MV-4-11 (cell line): Measurements from ENCODE around the gene TIMP3.

Experiments
- DNase-seq: peaks from one replicate; lab custom pipeline; 2025; lab: John Stamatoyannopoulos, UW

TIMP3 gene

DNA sequence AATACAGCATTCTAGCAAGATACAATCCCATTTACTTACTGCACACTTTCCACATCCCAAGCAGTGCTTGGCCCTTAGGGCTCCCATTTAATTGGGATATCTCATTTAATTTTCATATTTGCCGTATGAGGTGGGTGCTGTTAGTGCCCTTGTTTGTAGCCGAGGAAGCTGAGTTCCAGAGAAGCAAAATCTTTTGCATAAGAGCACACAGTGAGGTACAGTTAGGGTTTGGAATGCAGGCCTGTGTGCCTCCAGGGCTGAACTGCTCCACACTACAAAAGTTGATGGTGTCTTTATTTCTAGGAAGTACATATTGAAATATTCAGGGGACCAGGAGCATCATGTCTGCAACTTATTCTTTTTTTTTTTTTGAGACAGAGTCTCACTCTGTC, 15.5 kb upstream of the TIMP3 start:
- DNase-seq: no peak

DNA sequence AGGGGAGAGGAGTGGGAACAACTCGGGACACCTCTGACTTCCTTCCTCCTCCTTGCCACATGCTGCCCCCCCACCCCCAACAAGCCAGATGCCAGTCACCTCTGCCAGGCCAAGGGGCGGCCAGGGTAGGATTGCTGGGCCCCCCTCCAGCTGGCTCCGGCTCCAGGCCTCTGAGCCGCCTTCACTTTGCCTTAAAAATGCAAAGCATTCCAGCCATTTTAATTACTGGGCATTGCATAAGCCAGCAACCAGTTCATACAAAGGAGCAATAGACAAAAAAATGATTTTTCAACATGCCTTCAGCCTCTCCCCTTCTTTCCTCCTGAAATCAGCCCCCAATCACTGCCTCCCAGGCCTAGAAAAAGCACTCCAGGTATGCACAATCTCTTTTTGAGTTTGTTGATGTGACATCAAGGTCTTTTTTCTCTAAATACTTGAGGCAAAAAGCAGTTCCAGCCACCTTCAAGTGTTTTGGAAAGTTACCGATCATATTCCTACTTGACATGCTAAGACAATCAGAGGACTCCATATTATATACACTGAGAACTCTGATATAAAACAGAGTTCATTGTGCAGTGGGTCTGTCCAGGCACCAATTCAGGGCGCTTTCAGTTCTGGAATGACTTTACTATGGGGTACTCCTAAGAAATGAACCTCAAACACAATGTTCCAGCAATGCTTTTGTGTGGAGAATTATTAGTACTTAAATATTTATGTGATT, 12.4 kb upstream of the TIMP3 start:
- DNase-seq: no peak

DNA sequence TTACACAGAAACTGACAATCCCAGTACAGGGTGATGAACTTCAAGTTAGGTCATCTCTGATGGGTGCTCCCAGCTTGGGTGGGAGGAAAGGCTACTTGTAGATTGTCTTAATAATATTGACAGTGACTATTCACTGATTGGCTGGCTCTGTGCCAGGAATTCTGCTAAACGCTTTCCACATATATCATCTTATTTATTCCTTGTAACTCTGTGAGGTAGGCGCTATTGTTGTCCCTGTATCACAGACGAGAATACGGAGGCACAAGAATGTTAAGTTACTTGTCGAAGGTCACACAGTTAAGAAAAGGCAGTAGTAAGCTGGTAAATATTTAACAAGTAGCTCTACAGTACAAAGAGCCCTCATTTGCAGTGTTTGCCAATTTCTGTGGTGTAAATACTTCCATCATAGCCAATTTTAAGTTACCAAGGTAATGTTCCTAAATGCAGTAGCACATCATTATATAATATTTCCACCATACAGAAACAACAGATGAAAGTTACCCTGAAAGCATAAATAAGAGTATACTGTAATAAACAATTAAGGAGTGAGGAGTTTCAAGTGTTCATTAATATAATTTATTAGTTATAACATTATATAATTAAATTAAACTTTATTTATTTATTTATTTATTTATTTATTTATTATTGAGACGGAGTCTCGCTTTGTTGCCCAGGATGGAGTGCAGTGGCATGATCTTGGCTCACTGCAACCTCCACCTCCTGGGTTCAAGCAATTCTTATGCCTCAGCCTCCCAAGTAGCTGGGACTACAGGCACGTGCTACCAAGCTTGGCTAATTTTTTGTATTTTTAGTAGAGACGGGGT, 11.5 kb upstream of the TIMP3 start:
- DNase-seq: no peak

DNA sequence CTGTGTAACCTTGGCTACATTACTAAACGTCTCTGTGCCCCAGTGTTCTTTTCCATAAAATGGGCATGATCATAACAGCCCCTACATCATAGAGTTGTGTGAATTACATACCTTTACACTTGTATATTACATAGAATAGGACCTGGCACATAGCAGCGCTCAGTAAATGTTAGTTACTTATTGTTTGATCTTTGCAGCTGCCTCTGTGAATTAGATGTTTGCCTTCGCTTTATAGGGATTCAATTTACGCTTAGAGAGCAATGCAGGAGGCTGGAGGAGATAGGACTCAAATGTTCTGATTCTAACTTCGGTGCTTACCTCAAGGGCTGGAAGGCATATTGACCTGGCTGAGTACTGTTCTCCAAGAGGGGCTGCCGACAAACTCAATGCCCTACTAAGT, 10.4 kb upstream of the TIMP3 start:
- DNase-seq: no peak

DNA sequence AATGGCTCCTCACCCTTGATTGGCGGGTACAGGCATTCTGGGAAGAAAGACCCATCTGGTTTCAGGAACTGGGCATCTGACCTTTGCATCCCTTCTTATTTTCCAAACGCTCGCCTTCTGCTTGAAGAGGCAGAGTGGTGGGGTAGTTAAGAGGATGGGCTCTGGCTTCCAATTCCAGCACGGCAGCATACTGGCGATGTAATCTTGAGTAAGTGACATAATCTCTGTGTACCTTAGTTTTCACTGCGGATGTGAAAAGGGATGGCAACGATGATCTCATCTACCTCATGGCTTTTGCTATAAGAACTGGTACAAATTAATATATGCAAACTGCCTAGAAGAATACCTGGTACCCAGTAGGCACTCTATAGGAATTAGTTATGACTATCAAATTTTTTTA, 10.0 kb upstream of the TIMP3 start:
- DNase-seq: no peak

DNA sequence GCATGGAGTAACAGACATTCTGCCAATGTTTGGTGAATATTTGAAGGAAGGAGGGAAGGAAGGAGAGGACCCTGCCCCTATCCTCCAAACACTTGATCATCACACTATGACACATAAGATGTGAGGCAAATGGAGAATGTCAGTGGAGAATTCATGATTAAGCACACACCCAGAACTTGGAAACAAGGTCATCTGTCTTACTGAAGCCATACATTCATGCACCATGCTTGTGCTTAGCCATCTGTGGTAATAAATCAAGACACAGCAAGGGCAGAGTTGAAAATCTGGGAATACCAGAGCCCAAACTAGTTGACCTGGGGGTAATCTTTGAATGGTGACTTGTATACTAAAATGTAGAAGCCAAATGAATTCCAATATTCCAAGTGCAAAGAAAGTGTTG, 7.9 kb upstream of the TIMP3 start:
- no peak for DNase-seq

DNA sequence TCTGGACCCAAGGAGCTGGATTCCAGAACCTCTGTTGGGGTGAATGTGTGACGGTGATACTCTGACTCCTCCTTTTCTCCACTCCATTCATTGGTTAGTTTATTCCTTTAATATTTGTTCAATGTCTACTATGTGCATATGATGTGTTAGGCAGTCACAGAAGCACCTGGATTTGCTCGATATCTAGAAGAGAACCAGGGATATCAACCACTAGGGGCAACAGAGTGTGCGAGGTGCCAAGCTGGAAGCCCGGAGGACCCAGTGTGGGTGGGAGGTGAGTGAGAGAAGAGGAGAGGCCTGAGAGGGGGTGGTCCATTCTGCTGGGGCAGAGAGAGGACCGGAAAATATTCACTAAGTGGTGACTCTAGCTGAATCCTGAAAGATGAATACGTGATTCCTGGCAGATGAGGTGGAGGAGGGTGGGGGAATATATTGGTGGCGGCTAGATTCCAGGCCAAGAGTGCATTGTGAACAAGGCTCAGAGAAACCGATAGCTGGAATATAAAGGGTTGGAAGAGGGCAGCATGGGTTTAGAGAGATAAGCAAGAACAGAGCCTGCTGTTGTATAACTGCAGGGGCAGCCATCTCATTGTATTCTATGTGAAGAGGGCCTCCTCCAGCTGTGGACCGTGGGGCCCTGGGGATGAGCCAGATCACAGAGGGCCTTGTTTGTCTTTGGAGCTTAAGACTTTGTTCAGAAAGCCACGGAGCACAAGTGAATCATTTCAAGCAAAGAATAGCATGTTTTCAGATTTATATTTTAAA, 6.9 kb upstream of the TIMP3 start:
- DNase-seq: no peak

DNA sequence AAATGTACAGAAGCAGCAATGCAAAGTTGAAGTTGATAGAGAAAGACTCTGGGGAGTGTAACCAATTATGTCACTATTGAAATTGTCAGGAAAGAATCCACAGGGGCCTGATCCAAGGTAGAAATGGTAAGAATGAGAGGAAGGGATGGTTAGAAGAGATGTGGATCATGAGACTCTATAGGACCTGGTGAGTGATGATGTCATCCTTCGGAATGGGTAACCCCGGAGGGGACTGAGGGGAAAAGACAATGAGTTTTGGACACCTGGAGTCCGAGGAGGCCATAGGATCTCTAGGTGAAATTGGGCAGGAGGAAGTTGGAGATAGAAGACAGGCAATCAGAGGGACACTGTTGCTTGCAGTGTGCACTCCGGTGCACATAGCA, 6.3 kb upstream of the TIMP3 start:
- DNase-seq: no peak

DNA sequence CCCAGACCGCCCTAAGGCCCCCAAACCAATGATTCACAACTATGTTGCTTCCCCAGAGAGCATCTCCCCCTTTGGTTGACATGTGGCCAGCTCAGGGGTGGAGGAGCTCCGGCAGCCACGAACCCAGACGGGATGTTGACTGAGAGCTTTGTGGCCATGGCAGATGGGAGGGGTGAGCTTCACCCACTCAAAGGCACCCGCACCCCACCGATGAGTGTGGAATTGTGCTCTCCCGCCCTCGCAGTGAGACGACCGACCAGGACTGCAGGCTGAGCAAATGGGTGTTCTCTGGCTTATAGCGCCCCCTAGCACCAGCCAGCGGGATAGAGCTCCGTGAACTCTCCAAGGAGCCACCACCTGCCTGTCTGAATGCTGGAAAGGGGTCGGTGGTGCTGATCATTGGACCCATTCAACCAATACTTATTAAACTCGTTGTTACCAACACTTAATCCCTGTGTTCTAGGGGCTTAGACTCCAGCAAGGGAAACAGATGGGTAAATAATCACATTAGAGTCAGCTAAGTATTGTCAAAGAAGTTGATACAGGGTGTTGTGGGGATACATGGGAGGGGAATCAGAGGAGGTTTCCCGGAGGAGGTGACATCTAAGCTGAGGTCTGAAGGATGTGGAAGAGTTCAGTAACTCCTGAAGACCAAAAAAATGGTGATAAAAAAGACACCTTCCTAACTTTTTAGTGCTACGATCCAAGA, 4.5 kb upstream of the TIMP3 start:
- peak; percentile 56 for DNase-seq

DNA sequence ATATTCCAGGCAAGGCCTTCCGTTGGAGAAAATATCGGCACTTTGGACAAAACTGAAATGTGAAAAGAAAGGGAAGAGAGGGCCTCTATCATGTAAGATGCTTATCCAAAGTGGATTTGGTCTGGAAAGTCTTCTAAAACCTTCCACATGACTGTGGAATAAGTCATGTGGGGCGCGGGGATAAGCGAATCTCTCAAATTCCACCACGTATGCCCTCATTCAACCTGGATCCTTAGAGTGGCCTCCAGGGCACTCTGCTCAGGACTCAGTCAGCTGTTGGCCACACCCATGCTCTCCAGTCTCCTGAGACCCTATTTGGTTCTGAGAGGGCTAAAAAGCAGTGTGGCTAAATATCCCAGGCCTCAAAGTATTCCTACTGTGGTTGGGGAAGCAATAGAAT, 2.0 kb upstream of the TIMP3 start:
- no peak for DNase-seq

DNA sequence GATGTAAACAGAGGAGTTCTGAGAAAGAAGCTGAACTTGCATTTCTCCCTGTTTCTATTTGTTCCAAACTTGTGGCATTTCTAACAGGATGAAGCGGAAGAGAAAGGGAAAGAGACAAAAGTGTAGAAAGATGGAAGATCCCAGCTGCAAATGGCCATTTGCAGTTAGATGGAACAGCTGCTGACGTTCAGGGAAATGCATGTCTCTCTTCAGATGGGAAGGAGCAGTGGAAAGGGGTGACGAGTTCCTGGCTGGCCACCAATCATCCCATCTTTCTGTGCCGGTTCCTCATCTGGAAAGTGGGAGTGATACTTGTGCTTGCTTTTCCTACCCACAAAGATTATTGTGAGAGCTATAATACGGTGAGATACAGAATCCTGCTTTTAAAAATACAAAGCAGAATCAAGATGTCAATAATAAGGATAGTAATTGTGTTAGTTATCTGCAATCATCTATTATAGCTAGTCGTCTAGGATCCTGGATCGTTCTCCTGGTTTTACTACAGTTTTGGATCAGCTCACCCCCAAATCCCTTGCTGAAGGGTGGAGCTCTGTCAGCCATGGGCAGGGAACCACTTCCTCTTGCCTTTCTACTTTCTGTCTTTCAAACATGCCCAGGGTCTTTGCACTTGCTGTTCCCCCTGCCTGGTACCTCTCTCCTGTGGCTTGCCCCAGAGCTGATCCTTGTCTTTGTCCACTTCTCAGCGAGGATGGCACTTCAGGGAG, 1.2 kb upstream of the TIMP3 start:
- no peak for DNase-seq

DNA sequence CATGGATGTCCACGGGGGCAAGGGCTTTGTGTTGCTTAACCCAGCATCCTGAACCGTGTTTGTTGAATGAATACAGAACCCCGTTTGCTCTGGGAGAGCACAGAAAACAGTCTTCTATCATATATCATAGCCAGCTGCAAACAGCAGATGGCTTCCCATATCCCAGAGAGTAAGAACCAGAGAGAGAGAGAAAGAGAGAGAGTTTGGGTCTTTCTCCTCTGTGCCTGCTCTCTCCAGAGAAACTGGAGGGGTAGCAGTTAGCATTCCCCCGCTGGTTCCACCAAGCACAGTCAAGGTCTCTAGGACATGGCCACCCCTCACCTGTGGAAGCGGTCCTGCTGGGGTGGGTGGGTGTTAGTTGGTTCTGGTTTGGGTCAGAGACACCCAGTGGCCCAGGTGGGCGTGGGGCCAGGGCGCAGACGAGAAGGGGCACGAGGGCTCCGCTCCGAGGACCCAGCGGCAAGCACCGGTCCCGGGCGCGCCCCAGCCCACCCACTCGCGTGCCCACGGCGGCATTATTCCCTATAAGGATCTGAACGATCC, 440 bp upstream of the TIMP3 start:
- DNase-seq: no peak

DNA sequence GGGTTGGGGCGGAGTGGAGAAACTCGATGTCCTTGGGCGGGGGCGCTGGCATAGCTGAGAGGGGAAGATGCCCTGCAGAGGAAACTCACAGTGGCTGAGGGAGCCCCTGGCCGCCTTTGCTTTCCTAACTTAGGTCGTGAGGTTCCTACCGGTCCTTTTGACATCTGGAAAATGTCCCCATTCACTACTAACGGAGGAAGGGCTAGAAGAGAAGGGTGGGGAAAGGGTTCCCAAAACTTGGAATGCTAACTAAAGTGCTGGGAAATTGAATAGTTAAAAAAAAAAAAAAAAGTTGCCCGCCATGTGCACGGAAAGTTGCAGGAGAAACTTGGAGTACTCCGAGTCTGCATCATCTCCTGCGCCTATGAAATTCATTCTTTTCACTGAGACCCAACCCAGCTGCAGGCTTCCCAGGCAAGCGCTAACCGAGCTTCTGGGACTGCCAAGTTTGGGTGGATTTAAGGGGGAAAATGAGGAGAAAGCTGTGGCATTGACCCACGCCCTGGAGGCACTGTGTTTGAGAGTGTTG, 796 bp downstream of the TIMP3 start:
- no peak for DNase-seq

DNA sequence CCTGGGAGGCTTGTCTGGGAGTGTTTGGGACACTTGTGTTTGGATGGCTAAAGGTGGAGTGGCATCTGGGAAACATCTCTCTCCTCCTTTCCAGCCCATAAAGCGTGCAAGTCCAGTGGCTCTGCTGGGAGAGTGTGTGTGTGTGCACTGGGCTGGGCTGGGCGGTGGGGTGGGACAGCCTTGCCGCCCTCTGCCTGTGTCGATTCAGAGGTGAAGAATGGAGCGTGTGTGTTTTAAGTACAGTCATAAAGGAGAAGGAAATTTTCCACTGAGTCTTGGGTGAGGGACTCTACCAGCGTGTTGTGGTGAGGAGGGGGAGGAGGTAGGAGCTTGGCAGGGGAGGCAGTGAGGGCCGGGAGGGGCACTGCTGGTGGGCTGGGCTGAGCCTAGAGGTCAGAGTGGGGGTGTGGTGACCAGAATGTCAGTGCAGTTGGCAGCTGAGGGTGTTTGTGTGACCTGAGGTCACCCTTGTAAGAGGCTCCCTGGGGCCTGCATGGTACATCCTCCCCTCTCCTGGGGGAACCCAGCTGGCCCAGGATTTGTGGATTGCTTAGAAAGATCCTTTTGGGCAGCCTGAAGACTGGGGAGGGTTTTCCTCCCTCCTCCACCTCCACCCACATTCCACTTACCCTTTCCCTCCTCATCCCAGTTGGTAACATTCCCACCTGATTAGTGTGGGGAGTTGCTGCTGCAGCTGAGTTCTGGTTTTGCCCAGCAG, 1.7 kb downstream of the TIMP3 start:
- no peak for DNase-seq

DNA sequence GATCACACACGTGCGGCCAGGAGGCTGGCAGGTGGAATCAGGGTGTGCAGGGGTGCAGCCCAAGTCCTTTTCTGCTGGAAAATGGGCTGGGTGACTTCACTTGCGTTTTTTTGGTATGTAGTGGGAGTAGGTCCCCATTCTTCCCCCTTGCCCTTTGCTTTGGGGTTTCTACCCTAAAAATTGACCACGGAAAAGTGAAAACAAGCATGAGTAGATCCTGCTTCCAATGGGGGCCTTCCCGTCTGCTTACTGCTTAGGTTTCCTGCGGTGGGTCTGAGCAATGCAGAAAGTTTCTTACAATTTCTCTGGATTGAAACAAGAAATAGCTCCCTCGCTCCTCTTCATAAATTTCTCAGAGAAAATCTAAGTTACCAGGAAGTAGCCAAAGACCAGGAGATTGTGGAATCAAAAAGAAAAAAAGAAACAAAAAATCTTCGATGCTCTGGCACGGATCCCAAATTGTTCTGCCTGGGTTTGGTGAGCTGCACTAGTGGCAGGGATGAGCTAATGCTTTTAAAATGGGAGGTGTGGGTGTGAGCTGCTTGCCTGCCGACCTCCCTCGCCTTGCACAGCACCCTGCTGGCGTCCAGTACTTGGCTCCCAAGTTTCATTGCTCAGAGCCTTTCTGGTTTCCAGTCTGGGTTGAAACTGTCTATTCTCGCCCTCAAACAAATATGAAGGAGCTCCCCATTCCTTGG, 2.4 kb downstream of the TIMP3 start:
- DNase-seq: no peak

DNA sequence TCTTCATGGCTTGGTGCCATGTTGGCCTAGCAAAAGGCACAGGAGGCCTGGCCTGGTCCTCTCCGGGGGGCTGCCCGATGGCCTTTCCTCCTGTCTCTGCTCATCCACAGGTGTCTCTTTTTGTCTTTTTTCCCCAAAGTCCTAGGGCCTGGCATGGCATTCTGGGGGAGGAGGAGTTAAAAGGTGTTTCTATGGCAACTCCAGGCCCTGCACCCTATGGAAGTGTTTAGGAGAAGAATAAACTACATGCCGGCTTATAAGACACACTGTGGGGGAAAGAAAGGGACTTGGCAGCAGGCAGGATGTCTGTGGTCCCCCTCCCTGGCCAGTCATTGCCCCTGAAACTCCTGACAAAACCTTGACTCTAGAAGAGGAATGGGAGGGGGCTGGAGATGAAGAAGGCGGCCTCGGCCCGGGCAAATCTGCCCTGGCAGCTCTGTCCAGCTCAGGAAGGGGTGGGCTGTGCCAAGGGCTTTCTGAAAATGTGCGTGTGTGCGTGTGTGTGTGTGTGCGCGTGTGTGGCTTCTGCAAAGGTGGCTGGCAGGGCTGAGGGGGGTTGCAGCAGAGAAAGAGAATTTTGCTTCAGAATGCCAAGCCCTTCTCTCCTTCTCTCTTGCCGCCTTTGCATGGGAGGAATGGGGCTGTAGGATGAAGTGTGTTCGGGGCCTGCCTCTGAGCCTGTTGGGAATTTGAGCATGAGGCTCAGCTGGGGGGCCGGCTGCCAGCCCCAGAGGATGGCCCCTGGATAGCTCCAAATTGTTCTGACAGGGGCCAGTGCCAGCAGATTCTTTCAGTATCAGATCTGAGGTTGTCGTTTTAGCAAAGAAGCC, 3.2 kb downstream of the TIMP3 start:
- no peak for DNase-seq

DNA sequence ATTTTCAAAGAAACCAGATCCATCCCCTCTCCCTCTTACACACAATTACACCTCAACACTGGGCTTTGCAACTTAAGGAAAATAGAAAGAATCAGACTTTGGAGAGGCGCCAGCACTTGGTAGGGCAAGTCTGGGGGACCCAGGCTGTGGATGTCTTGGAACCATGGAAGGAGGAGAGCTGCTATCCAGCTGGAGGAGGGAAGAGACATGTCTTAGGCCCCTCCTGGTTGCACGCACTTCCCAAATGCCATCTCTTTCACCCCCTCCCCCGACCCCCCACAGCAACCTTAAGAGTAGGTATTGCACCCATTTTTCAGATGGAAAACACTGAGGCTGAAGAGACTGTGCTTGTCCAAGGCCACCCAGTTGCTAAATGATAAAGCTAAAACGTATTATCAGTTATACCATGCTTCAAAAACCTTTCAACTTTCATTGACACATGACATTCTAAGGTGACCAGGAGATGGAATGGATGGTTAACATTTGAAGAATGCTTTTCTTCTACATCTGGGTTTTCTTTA, 3.9 kb downstream of the TIMP3 start:
- DNase-seq: no peak

DNA sequence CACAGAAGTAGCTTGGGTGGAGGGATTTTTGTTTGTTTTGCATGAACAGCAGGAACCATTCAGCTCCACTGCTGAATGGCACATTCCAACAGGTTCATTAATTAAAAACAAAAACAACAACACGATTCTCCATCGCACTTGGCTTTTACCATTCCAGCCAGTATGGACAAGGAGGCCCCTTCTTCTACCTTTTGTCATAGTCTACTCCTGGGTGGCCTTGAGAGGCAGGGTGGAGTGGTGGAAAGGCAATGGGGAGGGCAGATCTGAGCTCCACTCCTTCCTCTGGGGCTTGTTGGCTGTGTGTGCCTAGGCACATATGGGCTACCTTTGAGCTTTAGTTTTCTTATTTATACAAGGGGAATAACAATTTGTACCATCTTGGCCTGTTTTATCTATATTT, 4.8 kb downstream of the TIMP3 start:
- DNase-seq: no peak

DNA sequence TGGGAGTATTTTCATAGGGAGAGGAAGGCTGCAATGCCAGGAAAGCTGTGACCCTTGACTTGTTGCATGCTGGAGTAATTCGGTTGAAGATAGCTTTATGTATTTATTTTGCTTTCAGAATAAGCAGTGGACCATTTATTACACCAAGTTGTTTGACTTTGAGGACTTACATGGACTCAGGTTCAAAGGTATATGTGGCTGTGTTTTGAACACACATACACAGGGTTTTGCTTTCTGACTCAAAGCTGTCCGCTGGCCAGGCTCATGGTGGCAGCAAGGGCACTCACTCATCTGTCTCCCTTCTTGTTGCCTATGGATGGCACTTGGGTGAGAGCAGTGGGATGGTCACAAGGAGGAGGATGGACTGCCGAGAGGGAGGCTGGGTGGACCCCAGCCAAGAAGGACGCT, 6.5 kb downstream of the TIMP3 start:
- DNase-seq: no peak
